NCI-H2107 treated with DMSO at 0.1 percent for 48 hours (cell line): ENCODE results near the gene UNC50.
"Not testable (repeated sequence)": the region's sequence is repeated elsewhere in the genome, so short reads cannot be mapped to it uniquely, and the experiment has no call there.

Source experiments
- DNase-seq: peaks from one replicate; lab custom pipeline; 2025; ENCODE audit not compliant: unreplicated experiment; lab: John Stamatoyannopoulos, UW

UNC50 gene

DNA sequence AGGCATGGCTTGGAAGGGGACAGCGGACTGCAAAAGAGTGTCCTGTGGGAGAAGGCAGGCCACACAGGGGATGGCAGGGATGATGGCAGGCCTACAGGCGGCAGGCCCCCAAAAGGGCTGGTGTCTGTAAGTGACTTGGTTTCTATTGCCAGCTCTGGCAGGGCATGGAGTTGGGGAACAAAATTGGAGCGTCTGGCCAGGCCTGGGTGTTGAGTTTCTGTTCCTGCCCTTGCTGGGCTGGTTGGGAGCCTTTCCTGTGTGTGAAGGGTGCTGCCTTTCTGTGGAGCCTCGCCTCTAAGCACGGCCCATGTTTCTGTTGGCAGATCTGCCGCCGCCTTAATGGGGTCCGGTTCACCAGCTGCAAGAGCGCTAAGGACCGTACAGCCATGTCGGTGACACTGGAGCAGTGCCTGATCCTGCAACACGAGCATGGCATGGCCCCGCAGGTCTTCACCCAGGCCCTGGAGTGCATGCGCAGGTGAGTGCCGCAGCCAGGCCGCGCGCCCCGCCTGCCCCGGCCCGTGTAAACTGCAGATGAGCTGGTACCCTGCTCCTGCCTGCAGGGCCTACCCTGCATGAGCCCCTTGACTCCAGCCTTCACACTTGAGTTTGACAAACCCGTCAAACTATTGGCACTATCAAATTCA, 31.6 kb upstream of the UNC50 start:
- DNase-seq, result no peak

DNA sequence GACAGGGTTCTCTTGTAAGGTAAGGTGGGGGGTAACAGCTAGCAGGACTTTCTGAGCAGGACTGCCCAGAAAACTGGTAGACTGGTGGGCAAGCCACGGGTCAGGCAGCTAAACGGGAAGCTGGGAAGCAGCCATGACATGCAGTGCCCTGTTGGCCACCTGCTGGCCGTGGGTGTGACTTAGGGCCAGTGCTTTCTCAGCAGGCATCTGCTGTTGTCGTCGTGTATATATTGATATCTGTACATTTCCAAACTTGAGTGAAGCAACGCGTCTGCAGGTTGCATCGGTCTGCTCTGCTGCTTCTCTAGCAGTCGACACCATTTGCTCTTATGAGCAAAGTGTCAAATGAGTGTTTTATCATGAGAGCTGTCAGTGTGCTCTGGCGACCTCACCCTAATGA, 31.1 kb upstream of the UNC50 start:
- no peak for DNase-seq

DNA sequence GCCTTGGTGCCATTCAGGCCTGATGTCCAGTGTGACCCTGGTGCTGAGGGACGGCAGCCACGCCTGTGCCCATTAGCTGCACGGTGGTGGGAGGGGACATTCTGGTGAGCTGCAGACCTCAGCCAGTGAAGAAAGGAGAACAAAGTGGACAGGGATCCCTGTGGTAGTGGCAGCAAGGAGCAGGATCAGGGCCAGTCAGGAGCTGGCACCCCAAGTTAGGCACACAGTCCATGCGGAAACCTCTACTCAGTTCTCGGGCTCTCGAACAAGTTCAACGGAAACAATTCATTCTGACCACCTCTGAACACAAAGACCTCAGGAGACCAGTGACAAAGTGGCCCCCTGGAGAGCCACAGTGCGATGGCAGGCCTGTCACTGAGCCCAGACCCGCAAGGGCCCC, 30.2 kb upstream of the UNC50 start:
- DNase-seq, result no peak

DNA sequence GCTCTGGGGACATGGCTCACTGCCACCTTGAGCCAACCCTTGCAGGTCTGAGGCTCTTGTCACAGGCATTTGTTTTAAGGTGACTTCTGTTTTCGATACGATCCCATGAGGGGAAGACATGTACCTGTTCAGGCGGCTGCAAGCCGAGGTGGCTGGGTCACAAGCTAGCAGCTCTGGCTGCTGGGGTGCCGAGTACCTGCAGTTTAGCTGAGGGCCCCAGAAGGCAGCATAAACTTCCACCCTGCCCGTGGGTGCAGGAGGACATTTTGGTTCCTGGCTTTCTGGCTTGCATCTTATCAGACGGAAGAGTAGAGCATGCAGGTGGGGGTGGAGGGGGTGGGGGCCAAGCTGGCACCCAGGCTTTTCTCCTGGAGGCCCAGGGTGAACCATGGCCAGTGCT, 28.5 kb upstream of the UNC50 start:
- no peak for DNase-seq

DNA sequence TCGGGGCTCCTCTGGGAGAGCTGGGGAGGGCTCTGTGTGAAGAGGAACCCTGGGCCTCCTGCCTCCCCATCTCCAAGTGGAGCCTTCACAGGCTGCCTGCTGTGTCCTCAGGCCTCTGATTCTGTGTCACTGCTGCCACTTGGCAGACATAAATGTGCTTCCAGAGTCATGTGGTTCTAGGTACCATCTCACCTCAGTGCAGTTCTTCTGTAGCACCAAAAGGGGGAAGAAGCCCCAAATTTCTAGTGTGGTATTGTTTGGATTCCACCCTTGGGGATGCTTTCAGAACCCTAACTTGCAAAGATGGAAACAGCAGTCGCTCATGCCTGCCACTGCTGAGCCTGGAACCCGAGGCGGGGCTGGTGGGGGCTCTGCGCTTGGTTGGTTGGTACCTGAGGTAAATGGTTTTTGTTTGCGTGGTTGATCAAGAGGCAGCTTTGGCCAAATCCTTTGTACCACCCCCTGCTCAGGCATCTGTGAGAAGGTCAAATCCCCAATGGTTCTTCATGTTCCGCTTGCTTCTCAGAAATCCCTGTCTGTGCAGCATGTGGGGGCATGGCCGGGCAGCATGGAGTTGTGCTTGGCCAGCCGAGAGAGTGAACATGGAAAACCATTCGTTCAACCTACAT, 27.6 kb upstream of the UNC50 start:
- DNase-seq, result no peak

DNA sequence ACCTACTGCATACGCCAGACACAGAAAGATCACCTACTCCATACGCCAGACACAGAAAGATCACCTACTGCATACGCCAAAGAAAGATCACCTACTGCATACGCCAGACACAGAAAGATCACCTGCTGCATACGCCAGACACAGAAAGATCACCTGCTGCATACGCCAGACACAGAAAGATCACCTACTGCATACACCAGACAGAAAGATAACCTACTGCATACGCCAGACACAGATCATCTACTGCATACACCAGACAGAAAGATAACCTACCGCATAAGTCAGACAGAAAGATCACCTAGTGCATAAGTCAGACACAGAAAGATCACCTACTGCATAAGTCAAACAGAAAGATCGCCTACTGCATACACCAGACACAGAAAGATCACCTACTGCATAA, 25.9 kb upstream of the UNC50 start:
- no peak for DNase-seq

DNA sequence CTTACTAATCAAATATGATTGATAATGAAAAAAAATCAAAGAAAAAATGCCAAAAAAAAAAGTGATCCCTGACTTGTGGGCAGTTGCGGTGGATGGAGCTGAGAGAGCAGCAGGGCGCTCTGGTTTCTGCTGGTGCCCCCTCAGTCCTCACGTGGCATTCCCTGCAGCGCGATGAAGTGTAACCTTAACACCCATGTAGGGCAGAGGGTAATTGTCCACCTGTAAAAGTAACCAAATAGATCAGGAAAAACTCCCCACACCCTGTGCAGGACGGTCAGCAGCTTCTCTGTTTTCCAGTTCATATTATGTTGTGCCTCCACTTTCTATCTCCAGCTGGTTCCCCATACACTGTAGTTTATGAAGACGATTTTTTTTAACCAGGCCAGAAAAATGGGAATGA, 25.1 kb upstream of the UNC50 start:
- DNase-seq, result no peak

DNA sequence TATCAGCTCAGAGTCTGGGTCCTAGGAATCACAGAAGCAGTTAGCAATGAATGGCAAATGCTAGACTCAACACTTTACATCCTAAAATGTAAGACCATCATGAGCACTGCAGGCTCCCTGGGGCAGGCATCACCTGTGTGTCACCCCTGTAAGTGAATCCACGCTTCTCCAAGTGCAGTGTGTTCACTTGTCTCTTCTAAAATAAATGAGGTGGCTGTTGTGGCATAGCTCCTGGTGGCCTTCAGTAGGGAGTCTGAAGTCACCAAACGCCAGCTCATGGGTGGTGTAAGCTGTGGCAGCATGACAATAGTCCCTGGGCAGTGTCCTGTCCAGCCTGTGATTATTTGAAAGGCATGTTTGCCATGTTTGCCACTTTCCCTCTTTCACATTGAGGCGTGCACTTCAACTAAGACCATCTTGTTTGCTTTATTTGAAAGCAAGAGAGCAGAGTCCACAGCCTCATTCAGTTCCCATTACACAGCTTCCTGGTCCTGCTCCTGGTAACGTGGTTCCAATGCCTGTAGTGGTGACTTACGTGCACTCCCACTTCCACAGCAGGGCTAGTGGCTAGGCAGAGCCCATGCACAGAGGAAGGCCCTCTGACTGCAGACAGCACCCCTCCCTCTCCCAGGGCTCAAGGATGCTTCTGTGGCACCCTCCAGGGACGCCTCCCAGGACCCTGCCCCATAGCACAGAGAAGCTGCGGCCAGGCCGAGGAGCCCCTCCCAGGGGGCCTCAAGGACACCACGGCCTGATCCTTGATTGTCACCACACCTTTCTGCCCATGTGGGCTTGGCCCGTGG, 24.4 kb upstream of the UNC50 start:
- no peak for DNase-seq

DNA sequence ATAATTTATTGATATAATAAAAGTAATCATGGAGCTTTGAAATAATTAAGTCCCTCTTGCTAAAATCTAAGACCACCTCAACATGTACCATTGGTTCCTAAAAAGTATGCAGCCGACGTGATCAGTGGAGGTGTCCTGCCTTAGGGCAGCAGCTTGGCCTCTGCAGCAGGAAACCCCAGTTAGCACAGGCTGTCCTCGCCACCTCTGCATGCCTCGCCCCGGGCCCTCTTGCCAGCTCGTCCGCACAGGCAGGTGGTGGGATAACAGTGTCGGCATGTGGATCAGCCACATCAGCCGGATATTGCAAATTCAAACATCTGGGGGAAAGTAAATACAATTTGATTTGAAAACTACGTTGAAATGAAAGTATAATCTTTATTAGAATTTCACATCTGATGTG, 23.0 kb upstream of the UNC50 start:
- no peak for DNase-seq

DNA sequence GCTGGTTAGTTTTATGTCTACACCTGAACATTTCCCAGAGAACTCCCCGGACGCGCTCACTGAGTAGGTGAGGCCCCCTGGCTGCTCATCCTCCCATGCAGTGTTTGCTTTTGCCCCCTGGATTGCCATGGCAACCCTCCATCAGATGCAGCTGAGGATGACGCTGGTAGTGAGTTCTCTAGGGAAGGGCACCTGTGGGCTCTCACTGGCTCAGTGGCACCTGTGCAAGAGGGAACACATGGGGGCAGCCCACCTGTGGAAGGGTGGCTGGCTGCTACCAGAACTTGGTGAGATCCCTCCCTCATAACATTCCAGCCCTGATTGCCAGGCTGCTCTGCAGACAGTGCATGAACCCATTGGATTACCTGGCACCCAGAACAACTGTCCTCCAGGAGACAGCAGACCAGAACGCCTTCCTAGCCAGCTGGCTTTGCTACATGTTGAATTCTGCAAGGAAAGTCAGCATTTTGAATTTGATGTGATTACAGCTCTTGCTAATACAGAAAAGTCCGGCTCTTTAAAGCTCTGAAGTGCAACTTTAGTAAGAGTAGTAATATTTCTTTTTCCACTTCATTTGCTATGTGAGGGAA, 21.7 kb upstream of the UNC50 start:
- DNase-seq, result no peak

DNA sequence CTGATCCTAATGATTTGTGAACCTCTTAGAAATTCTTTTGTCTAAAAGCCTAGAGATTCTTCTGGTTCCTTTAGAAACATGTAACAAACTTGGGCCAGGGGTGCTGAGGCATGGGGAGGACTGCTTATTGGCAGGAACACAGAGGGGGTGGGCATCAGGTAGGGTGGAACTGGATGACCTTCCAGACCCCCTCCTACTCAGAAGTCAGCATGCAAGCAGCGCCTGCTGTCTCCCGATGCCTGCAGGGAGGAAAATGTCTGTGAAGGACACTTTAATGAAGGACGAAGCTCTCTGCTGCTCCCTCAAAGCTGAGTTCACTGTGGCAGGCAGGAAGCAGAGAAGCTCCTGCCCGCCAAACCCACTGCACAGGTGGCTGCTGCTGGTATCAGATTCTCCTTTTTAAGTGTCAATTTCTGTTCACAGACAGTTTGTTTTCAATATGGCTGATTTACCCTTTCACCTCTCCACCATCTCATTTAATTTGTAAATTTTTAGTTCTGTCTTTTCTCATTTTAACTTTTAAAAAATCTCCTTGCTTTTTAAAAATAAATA, 19.4 kb upstream of the UNC50 start:
- DNase-seq, result peak; percentile 47

DNA sequence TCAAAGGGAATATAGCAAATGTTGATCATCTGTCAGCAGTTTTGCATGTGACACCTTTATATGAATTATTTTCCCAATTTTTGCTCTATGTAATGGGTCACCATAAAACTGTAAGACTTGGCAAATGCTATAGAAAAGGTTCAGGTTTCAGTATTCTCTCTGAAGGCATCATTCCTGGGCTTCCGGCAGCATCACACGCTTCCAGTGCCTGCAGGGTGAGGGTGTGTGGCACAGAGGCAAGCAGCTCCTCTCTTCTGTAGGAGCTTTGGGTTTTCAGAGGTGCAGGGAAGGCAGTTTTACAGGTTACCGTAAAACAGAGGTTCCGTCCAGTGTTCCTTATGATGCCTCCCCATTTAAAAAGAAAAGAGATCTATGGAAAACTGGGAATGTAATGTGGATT, 18.9 kb upstream of the UNC50 start:
- no peak for DNase-seq

DNA sequence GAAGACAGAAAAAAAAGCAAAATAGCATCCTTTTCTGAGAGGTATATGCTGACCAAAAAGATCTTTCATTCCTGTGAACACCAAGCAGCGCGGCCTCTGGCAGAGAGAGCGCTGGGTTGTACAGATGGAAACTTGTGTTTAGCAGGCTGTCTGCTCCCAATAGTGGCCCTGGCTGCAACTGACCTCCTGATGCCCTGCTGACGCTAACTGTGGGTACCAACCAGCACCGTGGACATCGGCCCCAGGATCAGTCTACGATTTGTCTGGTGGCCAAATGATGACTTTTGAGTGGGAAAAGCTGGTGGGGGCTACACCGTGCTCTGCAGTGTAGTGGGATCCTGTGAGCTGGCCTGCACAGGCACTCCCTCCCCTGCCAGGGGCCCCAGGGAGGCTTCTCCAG, 15.8 kb upstream of the UNC50 start:
- no peak for DNase-seq

DNA sequence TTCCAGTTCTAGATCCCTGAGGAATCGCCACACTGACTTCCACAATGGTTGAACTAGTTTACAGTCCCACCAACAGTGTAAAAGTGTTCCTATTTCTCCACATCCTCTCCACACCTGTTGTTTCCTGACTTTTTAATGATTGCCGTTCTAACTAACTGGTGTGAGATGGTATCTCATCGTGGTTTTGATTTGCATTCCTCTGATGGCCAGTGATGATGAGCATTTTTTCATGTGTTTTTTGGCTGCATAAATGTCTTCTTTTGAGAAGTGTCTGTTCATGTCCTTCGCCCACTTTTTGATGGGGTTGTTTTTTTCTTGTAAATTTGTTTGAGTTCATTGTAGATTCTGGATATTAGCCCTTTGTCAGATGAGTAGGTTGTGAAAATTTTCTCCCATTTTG, 13.7 kb upstream of the UNC50 start:
- not testable (repeated sequence) for DNase-seq

DNA sequence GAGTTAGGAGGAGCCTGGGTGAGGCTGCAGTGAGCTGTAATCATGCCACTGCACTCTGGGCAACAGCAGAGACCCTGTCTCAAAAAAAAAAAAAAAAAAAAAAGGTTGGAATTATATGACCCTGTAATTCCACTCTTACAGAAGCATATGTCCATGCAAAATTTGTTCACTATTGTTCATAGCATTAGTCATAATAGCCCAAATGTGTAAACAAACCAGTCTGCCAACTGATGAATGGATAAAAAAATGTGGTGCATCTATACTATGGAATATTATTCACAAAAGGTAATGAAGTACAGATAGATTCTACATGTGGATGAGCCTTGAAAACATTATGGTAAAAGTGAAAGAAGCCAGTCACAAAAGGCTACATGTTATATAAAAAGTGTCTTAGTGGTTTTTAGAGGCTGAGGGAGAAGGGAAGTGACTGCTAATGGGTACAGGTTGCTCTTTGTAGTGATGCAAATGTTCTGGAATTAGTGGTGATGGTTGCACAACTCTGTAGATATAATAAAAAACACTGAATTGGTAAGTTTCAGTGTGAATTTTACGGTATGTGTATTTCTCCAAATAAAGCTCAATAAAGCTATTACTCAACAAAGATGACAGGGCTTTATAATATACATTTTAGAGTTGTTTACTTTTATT, 9.5 kb upstream of the UNC50 start:
- DNase-seq, result no peak

DNA sequence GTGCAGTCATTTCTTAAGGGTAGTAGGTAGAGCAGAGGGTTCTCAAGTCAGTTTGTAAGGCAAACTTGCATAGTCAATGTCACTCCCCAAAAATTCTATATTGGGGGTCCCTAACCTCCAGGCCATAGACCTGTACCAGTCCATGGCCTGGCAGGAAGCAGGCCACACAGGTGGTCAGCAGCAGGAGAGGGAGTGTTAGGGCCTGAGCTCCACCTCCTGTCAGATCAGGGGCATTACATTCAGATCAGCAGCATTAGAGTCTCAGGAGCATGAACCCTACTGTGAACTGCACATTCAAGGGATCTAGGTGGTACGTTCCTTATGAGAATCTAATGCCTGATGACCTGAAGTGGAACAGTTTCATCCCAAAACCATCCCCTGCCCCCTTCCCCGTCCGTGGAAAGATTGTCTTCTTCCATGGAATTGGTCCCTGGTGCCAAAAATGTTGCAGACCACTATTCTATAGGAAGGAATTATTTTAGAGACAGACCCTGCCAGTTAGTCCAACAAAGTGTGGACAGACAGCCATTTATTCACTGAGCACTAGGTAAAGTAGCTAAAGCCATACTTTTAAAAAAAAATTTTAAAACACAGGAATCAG, 6.8 kb upstream of the UNC50 start:
- DNase-seq, result peak; percentile 18

DNA sequence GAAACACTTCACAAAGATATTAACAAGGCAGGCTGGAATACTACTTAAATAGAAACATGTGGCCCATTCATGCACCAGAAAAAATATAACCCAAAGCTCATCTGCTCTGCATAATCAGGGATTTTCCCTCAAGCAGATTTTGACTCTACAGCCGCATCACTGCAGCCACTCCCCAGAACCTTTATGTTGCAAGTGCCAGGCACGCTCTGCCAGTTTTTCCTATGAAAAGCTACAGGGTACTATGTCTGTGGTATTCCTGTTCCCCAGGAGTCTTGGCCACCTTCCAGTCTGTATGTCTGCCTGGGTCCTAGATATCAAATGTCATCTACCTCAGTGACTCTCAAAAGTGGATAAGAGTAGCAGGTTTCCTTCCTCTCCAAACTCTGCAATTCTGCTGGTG, 3.8 kb upstream of the UNC50 start:
- DNase-seq, result peak; percentile 95

DNA sequence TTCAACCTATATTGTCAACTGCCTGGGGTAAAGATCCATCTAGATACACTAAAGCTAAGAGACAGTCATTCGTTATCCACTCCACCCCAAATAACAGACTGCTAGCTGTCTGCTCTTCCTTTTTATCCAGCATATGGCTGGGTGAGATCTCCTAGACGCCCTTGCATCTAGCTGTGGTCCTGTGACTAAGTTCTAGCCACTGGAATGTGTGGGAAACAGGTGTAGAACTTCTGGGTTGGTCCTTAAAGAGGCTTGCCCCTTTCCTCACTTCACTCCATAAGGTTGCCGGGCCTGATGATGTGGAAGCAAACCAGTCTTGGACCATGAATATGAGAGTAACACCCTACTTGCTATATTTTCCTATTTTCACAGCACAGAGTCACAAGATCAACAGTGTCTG, 3.3 kb upstream of the UNC50 start:
- no peak for DNase-seq

DNA sequence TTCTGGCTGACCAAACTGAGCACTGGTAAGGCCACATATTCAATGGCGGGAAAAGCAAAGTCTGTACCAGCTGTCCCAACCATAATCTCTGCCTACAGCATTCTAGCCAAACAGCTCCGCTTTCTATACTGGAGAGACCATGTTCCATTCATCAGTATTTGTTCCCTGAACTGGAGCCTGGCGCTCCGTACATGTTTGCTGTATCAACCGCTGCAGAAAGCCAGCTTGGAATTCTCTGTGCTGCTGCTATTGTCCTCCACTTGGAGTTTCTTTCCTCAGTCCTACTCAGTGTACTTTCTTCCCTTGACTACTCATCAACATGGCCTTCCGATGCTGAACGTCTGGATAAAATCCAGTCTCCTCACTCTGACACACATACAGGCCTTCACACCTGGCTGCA, 2.0 kb upstream of the UNC50 start:
- no peak for DNase-seq

DNA sequence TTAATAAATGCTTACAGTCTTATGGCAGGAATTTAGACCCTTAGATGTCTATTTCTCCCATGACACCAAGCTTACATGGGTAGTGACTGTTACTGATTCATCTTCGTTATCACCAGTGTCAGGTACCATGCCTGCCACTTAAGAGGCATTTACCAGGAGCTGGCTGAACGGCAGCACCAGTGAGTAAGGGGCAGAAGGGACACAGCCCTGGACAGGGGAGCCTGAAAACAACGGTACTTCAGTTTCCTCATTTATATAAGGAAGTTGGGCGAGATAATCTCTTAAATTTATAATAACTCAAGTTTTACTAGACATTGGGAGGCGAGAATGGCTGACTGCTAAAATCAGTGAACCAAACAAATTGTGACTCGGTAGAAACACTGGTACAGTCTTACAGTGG, 1.3 kb upstream of the UNC50 start:
- no peak for DNase-seq

DNA sequence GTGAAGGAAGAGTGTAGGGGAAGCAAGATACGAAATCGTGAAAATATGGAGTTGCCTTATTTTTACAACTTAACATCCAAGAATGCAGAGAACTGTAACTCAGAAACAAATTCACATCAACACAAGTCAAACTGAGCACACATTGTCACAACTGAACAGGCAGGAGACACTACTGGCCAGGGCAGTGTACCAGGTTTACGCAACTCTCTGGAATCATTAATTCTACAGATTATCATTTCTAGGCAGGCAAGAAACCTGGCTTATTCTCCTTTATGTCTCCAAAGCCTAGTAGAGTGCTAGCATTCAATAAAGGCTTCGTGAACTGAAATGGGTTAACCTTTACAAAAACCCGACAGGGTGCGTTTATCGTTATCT, 661 bp upstream of the UNC50 start:
- no peak for DNase-seq
